ENCODE results near the gene ACKR2.
A peak's percentile ranks its signal among the peaks of the same experiment; 100 is the strongest.

The ACKR2 gene

DNA sequence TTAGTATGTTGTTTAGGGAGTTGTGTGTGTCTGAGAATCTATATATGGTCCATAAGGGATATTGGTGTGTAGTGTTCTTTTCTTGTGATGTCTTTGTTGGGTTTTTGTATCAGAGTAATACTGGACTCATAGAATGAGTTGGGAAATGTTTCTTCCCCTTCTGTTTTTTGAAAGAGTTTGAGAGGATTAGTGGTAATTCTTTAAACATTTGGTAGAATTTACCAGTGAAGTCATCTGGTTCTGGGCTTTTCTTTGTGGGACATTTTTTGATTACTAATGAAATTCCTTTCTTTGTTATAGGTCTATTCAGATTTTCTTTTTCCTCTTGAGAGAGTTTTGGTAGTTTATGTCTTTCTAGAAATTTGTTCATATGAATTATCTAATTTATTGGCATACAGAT, 16.9 kb downstream of the ACKR2 start:
- TF ChIP-seq, protein P1, sequence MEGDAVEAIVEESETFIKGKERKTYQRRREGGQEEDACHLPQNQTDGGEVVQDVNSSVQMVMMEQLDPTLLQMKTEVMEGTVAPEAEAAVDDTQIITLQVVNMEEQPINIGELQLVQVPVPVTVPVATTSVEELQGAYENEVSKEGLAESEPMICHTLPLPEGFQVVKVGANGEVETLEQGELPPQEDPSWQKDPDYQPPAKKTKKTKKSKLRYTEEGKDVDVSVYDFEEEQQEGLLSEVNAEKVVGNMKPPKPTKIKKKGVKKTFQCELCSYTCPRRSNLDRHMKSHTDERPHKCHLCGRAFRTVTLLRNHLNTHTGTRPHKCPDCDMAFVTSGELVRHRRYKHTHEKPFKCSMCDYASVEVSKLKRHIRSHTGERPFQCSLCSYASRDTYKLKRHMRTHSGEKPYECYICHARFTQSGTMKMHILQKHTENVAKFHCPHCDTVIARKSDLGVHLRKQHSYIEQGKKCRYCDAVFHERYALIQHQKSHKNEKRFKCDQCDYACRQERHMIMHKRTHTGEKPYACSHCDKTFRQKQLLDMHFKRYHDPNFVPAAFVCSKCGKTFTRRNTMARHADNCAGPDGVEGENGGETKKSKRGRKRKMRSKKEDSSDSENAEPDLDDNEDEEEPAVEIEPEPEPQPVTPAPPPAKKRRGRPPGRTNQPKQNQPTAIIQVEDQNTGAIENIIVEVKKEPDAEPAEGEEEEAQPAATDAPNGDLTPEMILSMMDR (IDR thresholded peaks at IDR 0.05; ENCODE audit: extremely low read depth, missing control alignments): no peak
- DNase-seq (ENCODE audit: low spot score): no peak

DNA sequence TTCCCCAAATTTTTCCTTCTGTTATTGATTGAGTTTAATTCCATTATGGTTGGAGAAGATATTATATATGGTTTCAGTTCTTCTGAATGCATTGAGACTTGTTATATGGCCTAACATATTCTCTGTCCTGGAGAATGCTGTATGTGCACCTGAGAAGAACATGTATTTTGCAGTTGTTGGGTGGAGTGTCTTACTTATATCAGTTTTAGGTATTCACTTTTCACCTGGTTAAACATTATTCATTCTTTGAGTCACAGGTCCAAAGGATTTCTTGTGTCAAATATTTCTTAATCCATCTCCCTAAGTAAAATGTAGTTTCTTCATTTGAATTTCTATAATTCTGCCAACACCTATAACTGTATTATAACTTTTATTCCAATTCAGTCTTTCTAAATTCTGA, 17.8 kb downstream of the ACKR2 start:
- no peak for DNase-seq (ENCODE audit: low spot score)
- TF ChIP-seq, protein P1 (IDR thresholded peaks at IDR 0.05; ENCODE audit: extremely low read depth, missing control alignments): no peak

DNA sequence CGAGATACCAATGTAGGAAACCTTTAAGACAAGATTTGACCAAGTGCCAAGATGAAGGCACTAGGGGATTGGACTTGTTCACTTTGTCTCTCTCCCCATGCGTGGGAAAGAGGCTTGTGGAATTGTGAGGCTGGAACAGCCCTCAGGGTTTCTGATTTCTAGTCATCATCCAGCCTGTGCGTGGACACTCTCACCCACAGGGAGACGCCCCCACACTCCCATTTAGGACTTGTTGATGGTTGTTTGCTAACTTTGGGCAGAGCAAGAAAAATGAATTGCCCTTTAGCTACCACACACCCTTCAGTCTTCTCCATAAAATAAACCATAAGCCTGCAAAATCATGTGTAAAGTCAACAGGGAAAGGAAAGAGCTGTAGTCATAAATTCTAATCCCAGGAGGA, 18.4 kb downstream of the ACKR2 start:
- no peak for DNase-seq (ENCODE audit: low spot score)
- TF ChIP-seq, protein P1 (IDR thresholded peaks at IDR 0.05; ENCODE audit: extremely low read depth, missing control alignments): no peak

DNA sequence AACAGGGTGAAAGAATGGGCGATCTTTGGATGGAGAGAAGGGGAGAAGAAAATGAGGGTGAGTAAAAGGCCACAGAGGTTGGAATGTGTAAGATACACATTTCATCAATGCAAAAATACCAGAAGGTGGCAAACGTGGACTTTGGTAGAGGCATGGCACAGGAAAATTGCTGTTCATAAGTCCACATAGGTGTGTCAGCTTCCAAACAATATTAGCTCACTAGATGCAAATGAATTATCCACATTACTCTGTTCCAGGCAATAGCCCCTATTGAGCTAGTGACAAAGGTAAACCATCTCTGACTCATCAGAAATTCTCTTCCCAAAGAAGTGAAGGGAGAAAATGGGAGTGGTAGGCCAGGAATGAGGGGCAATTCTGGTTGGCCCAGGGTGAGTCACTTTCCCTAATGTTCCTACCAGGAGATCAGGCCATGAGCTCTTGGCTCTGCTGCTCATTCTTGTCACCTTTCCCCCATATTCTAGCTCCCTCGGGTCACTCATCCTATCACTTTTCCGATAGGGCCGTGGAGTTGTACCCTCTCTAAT, 19.9 kb downstream of the ACKR2 start:
- DNase-seq (ENCODE audit: low spot score): no peak
- TF ChIP-seq, protein P1 (IDR thresholded peaks at IDR 0.05; ENCODE audit: extremely low read depth, missing control alignments): no peak

DNA sequence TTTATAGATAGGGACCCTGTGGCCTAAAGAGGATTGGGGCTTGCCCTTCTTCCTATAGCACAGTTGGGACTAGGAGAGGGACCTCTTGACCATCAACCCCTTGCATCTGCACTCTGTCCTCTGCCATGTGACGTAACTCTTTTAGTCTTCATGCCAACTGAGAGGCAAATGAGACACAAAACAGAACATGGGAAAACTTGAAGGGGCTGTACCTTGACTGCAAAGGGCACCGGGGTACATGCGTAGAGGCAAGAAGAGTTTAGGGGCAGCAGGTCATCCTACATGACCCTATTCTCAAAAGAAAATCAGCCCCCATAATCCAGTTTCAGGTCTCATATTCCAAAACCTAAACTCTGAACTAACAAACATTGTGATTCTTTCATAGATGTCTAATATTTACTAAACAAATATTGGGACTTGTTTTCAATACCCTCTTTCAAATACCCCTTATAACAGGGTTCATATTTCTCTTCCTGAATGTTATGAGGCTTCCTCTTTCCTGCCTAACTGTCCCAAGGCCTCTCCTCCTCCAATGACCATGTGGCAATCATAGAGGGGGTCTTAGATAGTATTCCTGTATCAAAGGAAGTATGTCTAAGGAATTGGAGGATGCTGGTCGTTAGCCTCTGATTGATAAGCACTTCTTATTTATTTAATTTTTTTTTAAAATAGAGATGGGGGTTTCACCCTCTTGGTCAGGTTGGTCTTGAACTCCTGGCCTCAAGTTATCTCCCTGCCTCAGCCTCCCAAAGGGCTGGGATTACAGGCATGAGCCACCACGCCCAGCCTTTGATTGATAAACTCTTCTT, 20.6 kb downstream of the ACKR2 start:
- no peak for DNase-seq (ENCODE audit: low spot score)
- TF ChIP-seq, protein P1 (IDR thresholded peaks at IDR 0.05; ENCODE audit: extremely low read depth, missing control alignments): no peak

DNA sequence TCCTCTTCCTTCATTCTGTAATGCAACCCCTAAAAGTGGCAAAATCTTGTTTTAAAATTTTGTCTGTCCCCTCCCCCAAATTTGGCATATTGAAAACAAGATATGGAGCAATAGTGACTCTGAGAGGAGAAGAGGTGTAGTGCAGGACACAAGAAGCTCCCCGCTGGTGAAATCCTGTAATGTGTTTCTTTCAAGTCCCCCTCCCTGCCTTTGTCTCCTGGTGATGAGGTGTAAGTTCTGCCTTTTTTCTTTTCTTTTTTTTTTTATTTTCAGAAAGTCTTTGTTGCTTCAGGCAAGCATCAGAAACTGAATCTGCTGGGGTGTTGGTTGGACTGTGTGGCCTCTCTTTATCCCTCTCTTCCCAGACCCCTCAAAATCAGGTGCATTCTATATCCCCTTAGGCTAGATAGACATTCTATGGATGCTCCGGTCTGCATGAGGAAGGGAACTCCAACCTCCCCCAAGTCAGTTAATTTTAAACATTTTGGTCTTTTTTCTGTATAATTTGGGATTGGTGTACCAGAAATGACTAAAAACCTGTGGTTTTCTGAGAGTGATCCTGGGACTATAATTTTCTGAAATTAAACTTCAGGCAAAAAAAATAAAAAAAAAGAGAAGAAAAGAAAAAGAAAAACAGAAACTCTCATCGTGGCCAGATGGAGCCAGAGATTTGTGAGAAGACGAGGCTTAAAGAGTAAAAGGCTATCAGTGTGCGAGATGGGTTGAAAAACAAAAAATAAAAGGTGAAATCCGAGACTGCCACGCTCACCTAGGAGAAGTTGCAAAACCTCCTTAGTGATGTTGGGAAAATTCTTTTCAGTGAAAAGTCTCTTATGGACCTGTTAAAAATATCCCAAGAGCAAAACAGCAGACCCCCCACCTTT, 21.4 kb downstream of the ACKR2 start:
- TF ChIP-seq, protein P1 (IDR thresholded peaks at IDR 0.05; ENCODE audit: extremely low read depth, missing control alignments): peak; percentile 6
- no peak for DNase-seq (ENCODE audit: low spot score)

DNA sequence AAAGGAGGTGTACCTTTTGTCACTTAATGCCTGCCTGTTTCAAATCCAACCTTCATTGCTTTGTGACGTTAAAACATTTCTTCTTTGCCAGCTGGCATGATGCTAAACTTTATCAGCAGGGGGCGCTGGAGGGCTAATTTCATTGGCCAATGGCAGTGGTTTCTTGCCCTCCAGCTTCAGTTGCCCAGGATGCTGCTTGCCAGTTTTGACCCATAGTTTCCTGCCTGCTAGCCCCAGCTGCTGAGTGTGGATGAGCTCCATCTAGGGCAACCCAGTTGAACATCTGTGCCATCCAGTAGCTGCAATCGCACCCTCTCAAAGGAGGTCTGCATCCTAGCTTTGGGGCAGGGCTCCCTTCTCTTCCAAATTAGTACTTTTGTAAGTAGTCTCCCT, 22.1 kb downstream of the ACKR2 start:
- TF ChIP-seq, protein P1 (IDR thresholded peaks at IDR 0.05; ENCODE audit: extremely low read depth, missing control alignments): peak; percentile 82
- peak; percentile 63 for DNase-seq (ENCODE audit: low spot score)
